NCI-H1930 (cell line): Measurements from ENCODE around the gene SHD.
A peak's percentile ranks its signal among the peaks of the same experiment; 100 is the strongest.
"Not testable (repeated sequence)": the region's sequence is repeated elsewhere in the genome, so short reads cannot be mapped to it uniquely, and the experiment has no call there.

Source experiments
- DNase-seq, 2 experiments: peaks; one replicate each; lab custom pipeline; 2025; lab: John Stamatoyannopoulos, UW

Gene SHD

DNA sequence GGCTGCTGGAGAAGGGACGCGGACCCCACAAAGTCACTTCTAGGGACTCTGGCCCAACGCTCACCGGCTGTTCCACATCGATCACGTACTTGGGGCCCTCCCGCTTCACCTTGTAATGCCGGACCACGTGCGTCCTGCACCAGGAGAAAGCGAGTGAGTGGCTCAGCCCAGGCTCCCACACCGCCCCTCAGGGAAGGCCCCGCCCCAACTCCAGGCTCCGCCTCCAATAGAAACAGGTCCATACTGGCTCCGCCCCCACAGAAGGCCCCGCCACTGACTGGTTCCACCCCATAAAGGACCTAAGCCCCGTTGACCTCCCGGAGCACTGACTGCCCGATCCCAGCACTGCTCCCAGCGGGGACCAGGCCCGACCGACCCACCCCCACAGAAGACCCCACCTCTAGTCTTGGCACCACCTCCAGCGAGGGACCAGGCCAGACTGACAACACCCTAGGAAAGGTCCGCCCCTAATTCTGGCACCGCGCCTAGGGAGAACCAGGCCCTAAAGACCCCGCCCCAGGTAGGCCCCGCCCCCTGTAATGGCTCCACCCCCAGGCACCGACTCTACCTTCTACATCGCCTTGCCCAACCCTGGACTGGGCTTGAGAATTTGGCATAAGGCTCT is 48.3 kb downstream of the SHD start:
- peak; percentile 48 to 64 for DNase-seq

DNA sequence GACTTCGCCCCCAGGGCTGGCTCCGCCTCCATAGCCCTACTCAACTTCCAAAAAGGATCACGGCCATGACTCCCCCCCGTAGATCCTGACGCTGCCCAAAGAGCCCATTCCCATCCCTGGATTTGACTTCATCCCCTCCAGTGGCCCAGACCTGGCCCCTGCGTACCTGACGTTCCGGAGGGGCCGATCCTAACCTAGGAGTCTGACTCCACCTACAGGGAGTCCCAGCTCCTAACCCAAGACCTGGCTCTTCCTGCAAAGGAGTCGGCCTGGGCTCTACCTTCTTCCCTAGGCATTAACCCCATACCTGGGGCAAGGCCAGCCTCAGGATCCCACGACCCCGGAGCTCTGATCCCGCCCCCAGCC is 48.8 kb downstream of the SHD start:
- no peak for DNase-seq

DNA sequence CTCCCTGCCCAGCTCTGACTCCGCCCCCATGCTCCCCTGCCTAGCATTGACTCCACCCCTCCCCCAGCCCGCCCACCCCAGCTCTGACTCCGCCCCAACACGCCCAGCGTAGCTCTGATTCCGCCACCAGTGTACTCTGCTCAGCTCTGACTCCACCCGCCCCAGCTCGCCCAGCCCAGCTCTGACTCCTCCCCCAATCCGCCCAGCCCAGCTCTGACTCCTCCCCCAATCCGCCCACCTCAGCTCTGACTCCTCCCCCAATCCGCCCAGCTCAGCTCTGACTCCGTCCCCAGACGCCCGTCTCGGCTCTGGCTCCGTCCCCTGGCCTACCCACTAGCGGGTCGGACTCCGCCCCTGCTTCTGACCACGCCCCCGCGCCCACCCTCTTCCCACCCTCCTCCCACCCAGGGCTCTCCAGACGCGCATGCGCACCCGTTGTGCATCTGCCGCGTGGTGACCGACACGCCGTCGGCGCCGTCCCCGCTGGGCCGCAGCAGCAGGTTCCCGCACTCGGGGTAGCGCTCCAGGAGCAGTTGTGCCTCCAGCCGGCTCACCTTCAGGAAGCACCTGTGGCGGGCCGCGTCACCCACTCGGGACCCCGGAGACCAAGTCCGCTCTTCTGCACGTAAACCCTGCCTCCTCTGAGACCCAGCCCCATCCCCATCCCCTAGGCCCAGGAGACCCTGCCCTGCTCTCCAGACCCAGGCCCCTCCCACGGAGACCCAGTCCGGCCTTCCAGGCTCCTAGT is 49.4 kb downstream of the SHD start:
- peak; percentile 86 to 92 for DNase-seq

DNA sequence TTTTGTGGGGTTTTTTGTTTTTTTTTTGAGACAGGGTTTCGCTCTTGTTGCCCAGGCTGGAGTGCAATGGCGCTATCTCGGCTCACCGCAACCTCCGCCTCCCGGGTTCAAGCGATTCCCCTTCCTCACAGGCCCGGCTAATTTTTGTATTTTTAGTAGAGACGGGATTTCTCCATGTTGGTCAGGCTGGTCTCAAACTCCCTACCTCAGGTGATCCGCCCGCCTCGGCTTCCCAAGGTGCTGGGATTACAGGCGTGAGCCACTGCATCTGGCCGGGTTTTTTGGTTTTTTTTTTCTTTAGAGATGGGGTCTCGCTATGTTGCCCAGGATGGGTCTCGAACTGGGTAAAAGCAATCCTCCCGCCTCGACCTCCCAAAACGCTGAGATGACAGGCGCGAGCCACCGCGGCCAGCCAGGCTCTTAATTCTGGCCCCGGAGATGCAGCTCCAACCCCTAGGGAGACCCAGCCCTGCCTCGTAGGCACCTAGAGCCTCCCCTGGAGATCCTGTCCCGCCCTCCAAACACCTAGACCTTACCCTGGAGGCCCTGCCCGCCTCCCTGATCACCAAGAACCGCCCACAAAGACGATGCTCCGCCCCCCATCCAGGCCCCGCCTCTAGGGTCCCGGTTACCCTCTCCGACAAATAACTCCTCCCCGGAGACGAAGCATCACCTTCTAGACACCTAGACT is 50.1 kb downstream of the SHD start:
- not testable (repeated sequence) for DNase-seq

DNA sequence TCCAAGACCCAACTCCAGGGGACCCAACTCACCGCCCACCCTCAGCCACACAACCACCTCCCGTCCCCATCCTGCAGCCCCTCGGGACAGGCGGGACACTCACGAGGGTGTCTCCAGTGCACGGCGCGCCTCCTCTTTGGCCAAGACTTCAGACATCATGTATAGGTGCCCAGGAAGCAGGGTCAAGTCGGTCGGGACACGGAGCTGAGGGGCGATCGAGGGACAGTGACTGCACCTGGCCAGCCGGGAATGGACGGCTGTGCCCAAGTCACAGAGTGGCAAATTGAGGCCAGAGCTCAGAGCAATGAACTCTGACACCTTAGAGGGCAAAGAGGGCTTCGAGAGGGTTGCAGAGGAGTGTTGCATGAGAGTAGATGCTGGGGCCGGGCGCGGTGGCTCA is 50.8 kb downstream of the SHD start:
- DNase-seq: no peak

DNA sequence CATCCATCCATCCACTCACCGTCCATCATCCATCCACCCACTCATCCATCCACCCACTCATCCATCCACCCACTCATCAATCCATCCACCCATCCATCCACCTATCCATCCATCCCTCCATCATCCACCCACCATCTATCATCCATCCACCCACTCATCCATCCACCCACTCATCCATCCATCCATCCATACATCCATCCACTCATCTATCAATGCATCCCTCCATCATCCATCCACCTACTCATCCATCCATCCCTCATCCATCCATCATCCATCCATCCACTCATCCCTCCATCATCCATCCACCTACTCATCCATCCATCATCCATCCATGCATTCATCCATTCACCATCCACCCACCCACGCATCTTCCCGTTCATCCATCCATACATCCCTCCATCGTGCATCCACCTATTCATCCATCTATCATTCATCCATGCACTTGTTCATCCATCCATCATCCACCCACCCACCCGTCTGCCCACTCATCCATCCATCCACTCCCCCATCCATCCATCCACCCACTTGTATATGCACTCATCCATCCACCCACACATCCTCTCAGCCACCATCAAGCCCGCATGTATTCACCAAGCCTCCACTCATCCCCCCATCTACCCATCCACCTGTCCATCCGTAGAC is 56.0 kb downstream of the SHD start:
- no peak for DNase-seq

DNA sequence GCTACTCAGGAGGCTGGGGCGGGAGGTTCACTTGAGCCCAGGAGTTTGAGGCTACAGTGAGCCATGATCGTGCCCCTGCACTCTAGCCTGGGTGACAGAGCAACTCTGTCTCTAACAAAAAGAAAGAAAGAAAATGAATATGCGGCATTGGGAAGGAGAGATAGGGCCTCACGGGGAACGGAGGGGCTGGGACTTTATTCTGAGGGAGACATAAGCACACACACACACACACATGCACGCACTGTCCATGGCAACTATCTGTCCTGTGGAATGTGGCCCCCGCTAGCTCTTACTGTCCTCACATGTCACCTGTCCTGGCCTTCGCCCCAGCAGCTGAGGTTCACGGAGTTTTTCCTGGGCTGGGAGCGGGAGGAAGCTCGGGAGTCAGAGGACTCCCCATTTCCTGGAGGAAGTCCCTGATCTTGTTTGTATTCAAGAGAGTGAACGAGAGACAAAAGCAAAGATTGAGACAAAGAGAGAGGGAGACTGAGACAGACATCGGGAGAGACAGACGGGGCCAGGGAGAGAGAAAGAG is 58.9 kb downstream of the SHD start:
- DNase-seq: no peak

DNA sequence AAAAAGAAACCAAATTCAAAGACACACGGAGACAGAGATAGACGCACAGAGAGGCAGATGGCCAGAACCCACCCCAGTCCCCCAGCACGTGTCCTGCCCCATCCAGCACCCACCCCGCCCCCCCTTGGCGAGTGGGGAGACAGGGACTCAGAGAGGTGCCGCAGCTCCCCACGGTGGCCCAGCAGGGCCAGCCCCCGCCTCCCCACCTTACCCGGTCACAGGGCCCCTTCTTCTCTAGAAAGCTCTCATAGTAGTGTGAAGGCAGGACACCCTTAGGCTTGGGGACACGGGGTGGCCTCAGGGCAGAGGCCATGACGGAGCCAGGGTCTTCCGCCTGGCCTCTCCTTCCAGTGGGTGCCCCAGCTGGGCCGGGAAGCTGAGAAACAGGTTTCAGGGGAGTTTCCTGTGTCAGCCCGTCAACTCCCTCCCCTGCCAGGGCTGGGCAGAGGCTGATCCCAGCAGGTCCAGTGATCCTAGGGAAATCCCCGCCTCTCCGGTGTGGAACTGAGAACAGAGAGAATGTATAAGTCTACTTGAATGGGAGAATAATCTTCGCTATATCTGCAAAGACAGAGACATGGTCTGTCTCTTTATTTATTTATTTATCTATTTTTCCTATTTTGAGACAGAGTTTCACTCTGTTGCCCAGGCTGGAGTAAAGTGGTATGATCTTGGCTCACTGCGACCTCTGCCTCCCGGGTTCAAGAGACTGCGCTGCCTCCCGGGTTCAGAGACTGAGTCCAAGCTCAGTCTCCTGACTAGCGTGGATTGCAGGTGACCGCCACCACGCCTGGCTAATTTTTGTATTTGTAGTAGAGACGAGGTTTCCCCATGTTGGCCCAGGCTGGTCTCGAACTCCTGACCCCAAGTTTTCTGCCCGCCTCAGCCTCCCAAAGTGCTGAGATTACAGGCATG is 59.6 kb downstream of the SHD start, which contains the start of gene STAP2:
TSS of gene STAP2 (minus strand) at position 387 of the 915 bp plus-strand sequence. CDS start at position 313, 74 bp downstream.
- DNase-seq: no peak
